Kidney (tissue), 14 donors: ENCODE data around the gene LRRC27. TPM values are rescaled to one million over a fixed set of nuclear protein-coding genes. Genes with fewer than 3 reads are reported as not detected.

Experiments used
- DNase-seq, 5 donors: peaks; one replicate each; pipeline ENCODE4 v3.0.0-alpha.2; 2013 to 2020
- FAIRE-seq: peaks from 2 replicates; lab custom pipeline; 2012; peaks lifted over from hg19 to GRCh38; lab: Jason Lieb, UNC
- H3K27ac ChIP-seq, 2 donors: one replicate each; pipeline ENCODE4 v1.7.0; 2013; ENCODE audit warnings: low read depth in 2 of 2, low read length in 2 of 2, inconsistent platforms in 1 of 2
- H3K27me3 ChIP-seq: one replicate; pipeline ENCODE4 v1.7.1; 2013; ENCODE audit warnings: low read length, inconsistent platforms; ENCODE audit not compliant: control insufficient read depth, insufficient read depth
- H3K36me3 ChIP-seq, 3 donors: one replicate each; pipeline versions ENCODE4 v1.7.0 to v1.7.1; 2013; ENCODE audit warnings: low read length in 3 of 3, control low read depth in 1 of 3, inconsistent platforms in 1 of 3; ENCODE audit not compliant: insufficient read depth in 3 of 3, control insufficient read depth in 2 of 3
- H3K4me1 ChIP-seq, 3 donors: one replicate each; pipeline versions ENCODE4 v1.7.0 to v1.7.1; 2013; ENCODE audit warnings: low read length in 3 of 3, inconsistent platforms in 1 of 3, low read depth in 1 of 3; ENCODE audit not compliant: control insufficient read depth in 2 of 3, insufficient read depth in 2 of 3
- H3K4me3 ChIP-seq, 3 donors: one replicate each; pipeline versions ENCODE4 v1.7.0 to v1.8.1; 2013; ENCODE audit warnings: low read length in 3 of 3, control low read depth in 1 of 3, inconsistent platforms in 1 of 3
- H3K9ac ChIP-seq, 3 donors: one replicate each; pipeline versions ENCODE4 v1.7.0 to v1.7.1; 2013; ENCODE audit warnings: low read length in 3 of 3, control low read depth in 1 of 3, inconsistent platforms in 1 of 3
- H3K9me3 ChIP-seq, 3 donors: one replicate each; pipeline versions ENCODE4 v1.7.0 to v1.7.1; 2013; ENCODE audit warnings: low read length in 3 of 3, control low read depth in 1 of 3, inconsistent platforms in 1 of 3; ENCODE audit not compliant: control insufficient read depth in 2 of 3, insufficient read depth in 1 of 3
- CTCF ChIP-seq: IDR thresholded peaks from 3 replicates; pipeline ENCODE4 v1.5.1; 2012; ENCODE audit warnings: mild to moderate bottlenecking, moderate library complexity, borderline replicate concordance; ENCODE audit not compliant: insufficient read depth; ENCODE audit errors: extremely low read depth
- intact Hi-C: fragments of 100-400 bp; cut with DNase I; formaldehyde crosslinking; loops from one replicate; pipeline ENCODE4 v1.11.1; 2022
- polyA plus RNA-seq: library from polyadenylated mRNA; stranded (reverse); fragments of 350-450 nt; fragmentation: Illumina TruSeq; extraction: RNeasy Lipid Tissue Mini Kit (QIAGEN cat#74804); gene quantifications from one replicate; pipeline ENCODE4 v1.2.3, GENCODE V29; 2014; ENCODE audit warnings: low read depth, low replicate concordance; ENCODE audit not compliant: insufficient read depth
- total RNA-seq: library from RNA; stranded (reverse); fragmentation: NEBNext Ultra II Directional; extraction: Animal tissue kit (Norgen Biotek cat#: 25700); gene quantifications from one replicate; pipeline ENCODE4 v1.2.1, GENCODE V29; 2021
- donor health status: control.
- donor health status: control.
- donor health status: control.
- donor health status: control.
- donor health status: control.
- donor health status: DM: yes; HTN: yes; CAD: no.
- donor health status: Normal renal cell carcinoma (clear cell type).

The LRRC27 gene
- total and polyA plus RNA-seq, 2 donors from 2014 or later = 14.4 to 14.6 TPM

- no peak for DNase-seq
- no peaks in the 10 kb centered on the region for H3K36me3 ChIP-seq
- intact Hi-C loops = loop anchor here (10.0 kb wide), 1 partner anchor 133 kb away; no protein-coding TSS in a partner anchor
- H3K27me3 ChIP-seq = no peaks in the 10 kb centered on the region
- H3K27ac ChIP-seq = no peak overlapping the region
- FAIRE-seq = no peak
- no peaks in the 10 kb centered on the region for H3K9me3 ChIP-seq
- no peak for TF ChIP-seq CTCF
- H3K4me1 ChIP-seq = no peaks in the 10 kb centered on the region
- no peak overlapping the region for H3K9ac ChIP-seq
- no peak overlapping the region for H3K4me3 ChIP-seq
These were observed 25.5 kb downstream of the LRRC27 start for GRCh38 chr10:132357286-132358058.

- no peak overlapping the region for H3K27ac ChIP-seq
- no peak for FAIRE-seq
- no peak overlapping the region for H3K4me3 ChIP-seq
- H3K4me1 ChIP-seq = no peaks in the 10 kb centered on the region
- no peaks in the 10 kb centered on the region for H3K9me3 ChIP-seq
- H3K9ac ChIP-seq = no peak overlapping the region
- TF ChIP-seq CTCF = no peak
- H3K27me3 ChIP-seq = no peaks in the 10 kb centered on the region
- peak in 1 of 5 donors; percentile 28 for DNase-seq
- intact Hi-C loops = loop anchor here (10.0 kb wide), 1 partner anchor 135 kb away; no protein-coding TSS in a partner anchor
- peaks cover 0 to 3% (median 0%) of the 10 kb centered on the region in 3 donors for H3K36me3 ChIP-seq
These were observed 27.5 kb downstream of the LRRC27 start for GRCh38 chr10:132359305-132360040.

- DNase-seq (peak in 1 of 5 donors; percentile 34), FAIRE-seq (no peak)
- Histone ChIP-seq H3K9me3 (no peaks in the 10 kb centered on the region), H3K4me1 (no peaks in the 10 kb centered on the region), H3K27ac (no peak overlapping the region), H3K36me3 (peaks cover 0 to 3% (median 0%) of the 10 kb centered on the region in 3 donors), H3K27me3 (no peaks in the 10 kb centered on the region), H3K9ac (no peak overlapping the region), H3K4me3 (no peak overlapping the region)
- intact Hi-C loops = no loop called here
- TF ChIP-seq CTCF = peak; percentile 48
These were observed 28.9 kb downstream of the LRRC27 start for GRCh38 chr10:132360766-132361447.
